HepG2 (cell line): ENCODE data around the gene RASSF7. TPM values are rescaled to one million over a fixed set of nuclear protein-coding genes. Genes with fewer than 3 reads are reported as not detected.

Source experiments
- ATRX ChIP-seq: sonication (generic); formaldehyde crosslinking; IDR thresholded peaks from 2 replicates; pipeline ENCODE4 v1.4.0; 2020; ENCODE audit warnings: missing genetic modification reagents, borderline replicate concordance
- CEBPG ChIP-seq: IDR thresholded peaks from 2 replicates; pipeline ENCODE4 v1.6.1; 2016
- CHD2 ChIP-seq: IDR thresholded peaks from 2 replicates; pipeline ENCODE4 v1.6.1; 2011; ENCODE audit warnings: low read depth, low read length, improper control_type of control experiment
- EHMT2 ChIP-seq: fragments of 200-600 bp; sonication (generic); IDR thresholded peaks from 2 replicates; pipeline ENCODE4 v1.7.0; 2017; ENCODE audit warnings: antibody characterized with exemption, low read depth, low read length, borderline replicate concordance
- FOXC1 ChIP-seq: sonication (generic); formaldehyde crosslinking; IDR thresholded peaks from 2 replicates; pipeline ENCODE4 v1.8.0; 2022; ENCODE audit warnings: mild to moderate bottlenecking, missing genetic modification reagents, borderline replicate concordance
- FOXK2 ChIP-seq: fragments of 450-650 bp; IDR thresholded peaks from 2 replicates; pipeline ENCODE4 v1.6.1; 2016
- FOXM1 ChIP-seq: sonication (generic); formaldehyde crosslinking; IDR thresholded peaks from 2 replicates; pipeline ENCODE4 v1.5.0; 2020; ENCODE audit warnings: missing genetic modification reagents
- GLI4 ChIP-seq: sonication (generic); formaldehyde crosslinking; IDR thresholded peaks from 2 replicates; pipeline ENCODE4 v1.5.1; 2020; ENCODE audit warnings: missing genetic modification reagents, mild to moderate bottlenecking, moderate library complexity, borderline replicate concordance
- KDM2A ChIP-seq: sonication (generic); formaldehyde crosslinking; IDR thresholded peaks from 2 replicates; pipeline ENCODE4 v1.4.0; 2020; ENCODE audit warnings: low read depth, missing genetic modification reagents, borderline replicate concordance
- KLF11 ChIP-seq: IDR thresholded peaks from 2 replicates; pipeline ENCODE4 v1.6.1; 2016; ENCODE audit warnings: missing compliant biosample characterization
- KLF16 ChIP-seq, 2 experiments: sonication (generic) in 1 of 2; formaldehyde crosslinking in 1 of 2; IDR thresholded peaks; 2 replicates each; pipeline versions ENCODE4 v1.6.1 to v1.8.0; 2016 to 2023; ENCODE audit warnings: missing genetic modification reagents in 2 of 2, missing compliant biosample characterization in 1 of 2
- MTERF4 ChIP-seq: sonication (generic); formaldehyde crosslinking; IDR thresholded peaks from 2 replicates; pipeline ENCODE4 v1.8.0; 2023; ENCODE audit warnings: mild to moderate bottlenecking, missing genetic modification reagents
- MXD4 ChIP-seq: IDR thresholded peaks from 2 replicates; pipeline ENCODE4 v1.6.1; 2016; ENCODE audit warnings: mild to moderate bottlenecking, missing biosample characterization, missing genetic modification reagents
- RAD51 ChIP-seq: fragments of 450-650 bp; IDR thresholded peaks from 2 replicates; pipeline ENCODE4 v1.6.1; 2016; ENCODE audit warnings: borderline replicate concordance
- RARG ChIP-seq: sonication (generic); formaldehyde crosslinking; IDR thresholded peaks from 2 replicates; pipeline ENCODE4 v1.4.0; 2020; ENCODE audit warnings: low read depth, mild to moderate bottlenecking, missing genetic modification reagents
- REPIN1 ChIP-seq: sonication (generic); formaldehyde crosslinking; IDR thresholded peaks from 2 replicates; pipeline ENCODE4 v1.8.0; 2022; ENCODE audit warnings: missing genetic modification reagents, low read depth, mild to moderate bottlenecking, borderline replicate concordance
- RXRB ChIP-seq: IDR thresholded peaks from 2 replicates; pipeline ENCODE4 v1.6.1; 2016; ENCODE audit warnings: borderline replicate concordance, missing genetic modification reagents, missing compliant biosample characterization
- SIX1 ChIP-seq: sonication (generic); formaldehyde crosslinking; IDR thresholded peaks from 2 replicates; pipeline ENCODE4 v1.4.0; 2020; ENCODE audit warnings: missing genetic modification reagents, borderline replicate concordance
- SP4 ChIP-seq: sonication (generic); formaldehyde crosslinking; IDR thresholded peaks from 2 replicates; pipeline ENCODE4 v1.8.1; 2023; ENCODE audit warnings: mild to moderate bottlenecking, missing genetic modification reagents
- SPEN ChIP-seq: sonication (generic); formaldehyde crosslinking; IDR thresholded peaks from 2 replicates; pipeline ENCODE4 v1.5.1; 2020; ENCODE audit warnings: low read depth, mild to moderate bottlenecking, missing genetic modification reagents
- TRIM22 ChIP-seq: fragments of 450-650 bp; IDR thresholded peaks from 2 replicates; pipeline ENCODE4 v1.6.1; 2017
- TRIM24 ChIP-seq: sonication (generic); formaldehyde crosslinking; IDR thresholded peaks from 2 replicates; pipeline ENCODE4 v1.8.0; 2022; ENCODE audit warnings: mild to moderate bottlenecking, missing genetic modification reagents
- ZBTB25 ChIP-seq: IDR thresholded peaks from 2 replicates; pipeline ENCODE4 v1.6.1; 2018; ENCODE audit warnings: missing genetic modification reagents
- ZBTB37 ChIP-seq: sonication (generic); formaldehyde crosslinking; IDR thresholded peaks from 2 replicates; pipeline ENCODE4 v1.4.0; 2020; ENCODE audit warnings: mild to moderate bottlenecking, missing genetic modification reagents
- ZBTB7A ChIP-seq: sonication (generic); formaldehyde crosslinking; IDR thresholded peaks from 2 replicates; pipeline ENCODE4 v1.8.0; 2022; ENCODE audit warnings: mild to moderate bottlenecking, missing genetic modification reagents
- ZNF234 ChIP-seq: sonication (generic); formaldehyde crosslinking; conservative IDR thresholded peaks from 2 replicates; pipeline ENCODE4 v1.5.1; 2020; ENCODE audit warnings: mild to moderate bottlenecking, missing genetic modification reagents
- ZNF782 ChIP-seq: sonication (generic); formaldehyde crosslinking; IDR thresholded peaks from 2 replicates; pipeline ENCODE4 v1.4.0; 2020; ENCODE audit warnings: missing genetic modification reagents, mild to moderate bottlenecking, borderline replicate concordance
- ZSCAN21 ChIP-seq: sonication (generic); formaldehyde crosslinking; IDR thresholded peaks from 2 replicates; pipeline ENCODE4 v1.8.0; 2022; ENCODE audit warnings: mild to moderate bottlenecking, missing genetic modification reagents, moderate library complexity, borderline replicate concordance
- polyA plus RNA-seq, 8 experiments: library from polyadenylated mRNA; depleted of rRNA in 3 of 8; stranded (reverse) in 7 of 8; unstranded in 1 of 8; fragments of >200 nt; fragmentation: Illumina TruSeq in 4 of 8; extraction: Trizol in 4 of 8; gene quantifications; 2 replicates each; pipeline versions ENCODE4 v1.2.1 to v1.2.3, GENCODE V29; 2011 to 2016; ENCODE audit warnings: low read depth in 4 of 8, missing spikeins in 1 of 8, mixed read lengths in 1 of 8; ENCODE audit not compliant: insufficient read depth in 1 of 8
- total RNA-seq, 5 experiments: library from RNA; depleted of rRNA; stranded (reverse); fragments of >200 nt; fragmentation: Illumina TruSeq; extraction: Trizol; gene quantifications; 2 replicates each; pipeline ENCODE4 v1.2.3, GENCODE V29; 2016; ENCODE audit warnings: low read depth in 1 of 5

RASSF7 gene
- total and polyA plus RNA-seq, 2 of the 13 experiments (the other 11 are each of a cell fraction or from before 2014, with no cell fraction given), result 20.2 to 28.6 TPM

- no peak for TF ChIP-seq GLI4 (CRISPR knock-in tag)
- 0 out of 2 replicates have a peak, but pooled peaks have one; percentile 15 for TF ChIP-seq SPEN (CRISPR knock-in tag)
- TF ChIP-seq ZBTB25, result no peak
- no peak for TF ChIP-seq TRIM22
- no peak for TF ChIP-seq MXD4 (CRISPR knock-in tag)
- 0 out of 2 replicates have a peak, but pooled peaks have one; percentile 33 for TF ChIP-seq MTERF4 (CRISPR knock-in tag)
- no peak for TF ChIP-seq RAD51
- no peak for TF ChIP-seq EHMT2
- no peak for TF ChIP-seq KLF11 (CRISPR knock-in tag)
- no peak for TF ChIP-seq ZNF782 (CRISPR knock-in tag)
- TF ChIP-seq CEBPG, result no peak
- no peak for TF ChIP-seq TRIM24
- no peak for TF ChIP-seq FOXK2
- TF ChIP-seq FOXM1 (CRISPR knock-in tag), result no peak
- TF ChIP-seq FOXC1 (CRISPR knock-in tag), result no peak
- no peak for TF ChIP-seq ZBTB37
- TF ChIP-seq ZNF234 (CRISPR knock-in tag), result no peak
- TF ChIP-seq ATRX (CRISPR knock-in tag), result no peak
- no peak for TF ChIP-seq CHD2
- TF ChIP-seq KDM2A (CRISPR knock-in tag), result no peak
- no peak for TF ChIP-seq SIX1 (CRISPR knock-in tag)
- no peak for TF ChIP-seq ZBTB7A (CRISPR knock-in tag)
- no peak for TF ChIP-seq REPIN1
- no peak for TF ChIP-seq RXRB (CRISPR knock-in tag)
- TF ChIP-seq SP4 (CRISPR knock-in tag), result peak; percentile 96
- no peak; the same call in 1 of the 2 replicates for TF ChIP-seq ZSCAN21 (CRISPR knock-in tag)
- TF ChIP-seq KLF16 (CRISPR knock-in tag; IDR thresholded peaks at IDR 0.05), result no peak
- TF ChIP-seq RARG, result no peak
Measured at GRCh38 chr11:568306-569157, 7.8 kb downstream of the RASSF7 start (continued).
